PC-3 (cell line): Measurements from ENCODE around the gene SERPINF2.

Source experiments
- EZH2 ChIP-seq: fragments of 300-600 bp; sonication (generic); IDR thresholded peaks from one replicate; pipeline ENCODE4 v1.6.1; 2017; ENCODE audit warnings: antibody characterized with exemption, mild to moderate bottlenecking, low read length; ENCODE audit not compliant: unreplicated experiment
- TF ChIP-seq, protein P1 (sequence below): fragments of 300-600 bp; sonication (generic); conservative IDR thresholded peaks from 2 replicates; pipeline ENCODE4 v1.5.1; 2017; ENCODE audit warnings: antibody characterized with exemption, low read depth, mild to moderate bottlenecking, low read length

DNA sequence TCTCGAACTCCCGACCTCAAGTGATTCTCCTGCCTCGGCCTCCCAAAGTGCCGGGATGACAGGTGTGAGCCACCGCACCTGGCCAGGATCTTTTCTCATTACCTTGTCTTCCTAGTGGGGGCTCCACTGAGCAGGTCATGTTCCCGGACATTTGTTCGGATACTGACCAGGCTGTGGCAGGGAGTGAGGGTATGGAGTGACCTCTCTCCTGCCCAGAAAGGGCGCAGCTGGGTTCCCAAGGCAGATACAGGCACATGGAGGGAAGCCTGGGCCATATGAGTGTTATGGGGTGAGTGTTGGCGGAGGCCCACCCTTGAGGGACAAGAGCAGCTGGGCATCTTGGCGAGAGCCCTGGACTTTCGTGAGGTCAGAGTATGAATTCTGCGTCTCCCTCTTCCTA, 24.7 kb downstream of the SERPINF2 start:
- TF ChIP-seq, protein P1, sequence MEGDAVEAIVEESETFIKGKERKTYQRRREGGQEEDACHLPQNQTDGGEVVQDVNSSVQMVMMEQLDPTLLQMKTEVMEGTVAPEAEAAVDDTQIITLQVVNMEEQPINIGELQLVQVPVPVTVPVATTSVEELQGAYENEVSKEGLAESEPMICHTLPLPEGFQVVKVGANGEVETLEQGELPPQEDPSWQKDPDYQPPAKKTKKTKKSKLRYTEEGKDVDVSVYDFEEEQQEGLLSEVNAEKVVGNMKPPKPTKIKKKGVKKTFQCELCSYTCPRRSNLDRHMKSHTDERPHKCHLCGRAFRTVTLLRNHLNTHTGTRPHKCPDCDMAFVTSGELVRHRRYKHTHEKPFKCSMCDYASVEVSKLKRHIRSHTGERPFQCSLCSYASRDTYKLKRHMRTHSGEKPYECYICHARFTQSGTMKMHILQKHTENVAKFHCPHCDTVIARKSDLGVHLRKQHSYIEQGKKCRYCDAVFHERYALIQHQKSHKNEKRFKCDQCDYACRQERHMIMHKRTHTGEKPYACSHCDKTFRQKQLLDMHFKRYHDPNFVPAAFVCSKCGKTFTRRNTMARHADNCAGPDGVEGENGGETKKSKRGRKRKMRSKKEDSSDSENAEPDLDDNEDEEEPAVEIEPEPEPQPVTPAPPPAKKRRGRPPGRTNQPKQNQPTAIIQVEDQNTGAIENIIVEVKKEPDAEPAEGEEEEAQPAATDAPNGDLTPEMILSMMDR, result 0 out of 2 replicates have a peak, but pooled peaks have one; percentile 30
- no peak for TF ChIP-seq EZH2
